HG03159 (cell line): Measurements from ENCODE around the gene DSG2.

Experiments used
- ATAC-seq: cut with Tn5 transposase; IDR thresholded peaks from one replicate; pipeline ENCODE4 v1.9.1; 2021; ENCODE audit warnings: mild to moderate bottlenecking, moderate library complexity; ENCODE audit not compliant: unreplicated experiment

DSG2 gene

DNA sequence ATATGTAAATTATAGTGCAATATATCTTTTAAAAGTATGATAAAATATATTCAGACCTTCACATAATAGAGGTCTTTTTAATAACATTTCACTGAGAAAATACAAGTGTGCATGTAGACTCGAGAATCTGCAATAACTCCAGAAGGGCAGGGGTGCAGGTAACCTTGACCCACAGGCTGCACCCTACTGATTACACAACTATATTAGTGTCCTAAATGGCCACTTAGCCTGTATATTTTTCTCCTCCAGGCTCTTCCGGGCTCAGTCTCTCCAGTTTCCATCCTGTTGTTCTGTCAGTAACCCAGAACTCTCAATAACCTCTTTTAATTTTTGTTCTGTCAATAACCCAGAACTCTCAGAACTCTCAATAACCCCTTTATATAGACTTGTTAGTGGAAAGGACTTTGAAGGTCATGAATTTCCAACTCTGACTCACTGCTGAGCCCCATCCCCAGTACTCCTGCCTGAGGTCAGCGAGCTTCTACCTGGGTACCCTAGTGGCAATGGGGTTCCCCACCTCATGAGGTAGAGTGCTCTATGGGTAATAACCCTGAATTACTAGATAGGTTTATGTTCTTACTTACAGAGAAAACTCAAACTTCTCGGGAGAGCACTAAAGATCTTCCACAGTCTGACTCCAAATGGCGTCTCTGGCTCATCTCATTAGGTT, 85.3 kb downstream of the DSG2 start:
- ATAC-seq, result no peak

DNA sequence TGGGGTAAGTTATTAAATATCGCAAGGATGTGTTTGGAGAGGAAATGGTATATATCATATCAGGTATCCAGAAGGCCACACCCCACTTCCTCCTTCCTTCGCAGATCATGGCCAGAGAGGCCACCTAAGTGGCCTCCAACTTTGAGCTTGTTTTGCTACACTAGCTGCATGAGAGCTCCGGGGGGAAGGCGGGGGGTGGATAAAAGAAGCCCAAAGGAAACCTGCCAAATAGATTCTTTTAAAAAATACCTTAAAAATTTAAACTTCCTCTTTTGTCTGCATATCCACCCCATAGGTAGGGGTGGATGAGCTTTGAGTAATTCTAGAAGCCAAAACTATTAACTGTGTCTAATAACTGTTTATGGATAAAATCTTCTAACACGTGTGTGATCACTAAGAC, 88.0 kb downstream of the DSG2 start:
- ATAC-seq, result no peak

DNA sequence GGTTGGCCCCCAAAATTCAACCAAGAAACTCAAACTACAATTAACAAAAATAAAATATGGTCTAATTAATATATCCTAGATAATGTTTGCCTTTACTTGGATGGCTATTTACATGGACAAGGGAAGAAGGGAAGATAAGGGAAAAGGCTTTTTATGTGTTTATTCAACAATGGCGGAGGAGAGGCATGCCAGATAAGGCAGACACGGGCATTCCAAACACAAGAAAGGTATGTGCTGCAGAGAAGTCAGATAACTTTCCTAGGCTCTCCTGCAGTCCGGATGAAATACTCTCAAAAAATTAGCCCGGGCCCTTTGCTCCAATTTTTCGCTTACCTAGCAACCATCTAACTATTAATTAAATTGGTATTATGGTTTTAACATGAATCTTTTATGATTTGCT, 88.6 kb downstream of the DSG2 start:
- ATAC-seq, result no peak

DNA sequence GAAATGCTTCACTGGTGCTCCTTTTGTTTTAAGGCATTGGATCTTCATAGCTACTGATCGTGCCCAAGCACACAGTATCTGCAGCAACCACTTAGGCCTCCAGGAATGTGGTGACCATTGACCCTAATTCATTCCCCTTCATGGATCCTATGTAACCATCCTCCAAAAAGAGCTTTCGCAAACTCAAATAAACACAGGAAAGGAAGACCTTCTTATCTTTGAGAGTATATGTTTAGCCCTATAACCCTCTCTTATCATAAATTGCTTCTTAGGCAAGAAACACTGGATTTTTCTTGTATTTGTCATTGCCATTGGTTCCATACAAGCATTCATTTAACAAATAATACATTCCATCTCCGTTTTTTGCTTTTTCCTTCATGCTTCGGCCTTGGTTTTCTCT, 89.6 kb downstream of the DSG2 start:
- no peak for ATAC-seq

DNA sequence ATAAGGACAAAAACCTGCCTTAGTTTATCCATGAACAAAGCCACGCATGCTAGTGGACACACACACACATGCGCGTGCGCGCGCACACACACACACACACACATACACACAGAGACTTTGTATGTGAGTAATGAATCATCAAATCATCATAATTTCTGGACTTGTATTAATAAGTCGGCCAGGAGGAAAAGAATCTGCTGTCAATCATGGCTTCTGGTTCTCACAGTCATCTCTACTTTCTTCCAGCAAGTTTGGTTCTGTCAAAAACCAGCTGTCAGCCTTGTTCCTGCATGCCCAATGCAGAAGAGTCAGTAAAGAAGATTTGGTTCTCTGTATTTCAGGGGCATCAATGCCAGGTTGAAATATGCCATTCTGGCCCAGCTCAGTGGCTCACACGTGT, 92.6 kb downstream of the DSG2 start:
- ATAC-seq, result no peak

DNA sequence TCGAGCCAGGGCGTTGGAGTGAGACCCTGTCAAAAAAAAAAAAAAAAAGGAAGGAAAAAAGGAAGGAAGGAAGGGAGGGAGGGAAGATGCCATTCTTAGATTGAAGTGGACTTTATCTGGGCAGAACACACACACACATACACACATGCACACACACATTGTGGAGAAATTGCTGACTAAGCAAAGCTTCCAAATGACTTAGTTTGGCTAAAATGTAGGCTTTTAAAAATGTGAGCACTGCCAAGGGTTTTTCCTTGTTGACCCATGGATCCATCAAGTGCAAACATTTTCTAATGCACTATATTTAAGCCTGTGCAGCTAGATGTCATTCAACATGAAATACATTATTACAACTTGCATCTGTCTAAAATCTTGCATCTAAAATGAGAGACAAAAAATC, 93.1 kb downstream of the DSG2 start:
- ATAC-seq, result no peak

DNA sequence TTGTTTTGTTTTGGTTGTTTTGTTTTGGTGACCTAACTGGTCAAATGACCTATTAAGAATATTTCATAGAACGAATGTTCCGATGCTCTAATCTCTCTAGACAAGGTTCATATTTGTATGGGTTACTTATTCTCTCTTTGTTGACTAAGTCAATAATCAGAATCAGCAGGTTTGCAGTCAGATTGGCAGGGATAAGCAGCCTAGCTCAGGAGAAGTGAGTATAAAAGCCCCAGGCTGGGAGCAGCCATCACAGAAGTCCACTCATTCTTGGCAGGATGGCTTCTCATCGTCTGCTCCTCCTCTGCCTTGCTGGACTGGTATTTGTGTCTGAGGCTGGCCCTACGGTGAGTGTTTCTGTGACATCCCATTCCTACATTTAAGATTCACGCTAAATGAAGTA, 93.7 kb downstream of the DSG2 start, which contains the start of gene TTR:
TSS of gene TTR (plus strand) at position 250 of the 400 bp plus-strand sequence. CDS start at position 276, 26 bp downstream.
- ATAC-seq, result no peak

DNA sequence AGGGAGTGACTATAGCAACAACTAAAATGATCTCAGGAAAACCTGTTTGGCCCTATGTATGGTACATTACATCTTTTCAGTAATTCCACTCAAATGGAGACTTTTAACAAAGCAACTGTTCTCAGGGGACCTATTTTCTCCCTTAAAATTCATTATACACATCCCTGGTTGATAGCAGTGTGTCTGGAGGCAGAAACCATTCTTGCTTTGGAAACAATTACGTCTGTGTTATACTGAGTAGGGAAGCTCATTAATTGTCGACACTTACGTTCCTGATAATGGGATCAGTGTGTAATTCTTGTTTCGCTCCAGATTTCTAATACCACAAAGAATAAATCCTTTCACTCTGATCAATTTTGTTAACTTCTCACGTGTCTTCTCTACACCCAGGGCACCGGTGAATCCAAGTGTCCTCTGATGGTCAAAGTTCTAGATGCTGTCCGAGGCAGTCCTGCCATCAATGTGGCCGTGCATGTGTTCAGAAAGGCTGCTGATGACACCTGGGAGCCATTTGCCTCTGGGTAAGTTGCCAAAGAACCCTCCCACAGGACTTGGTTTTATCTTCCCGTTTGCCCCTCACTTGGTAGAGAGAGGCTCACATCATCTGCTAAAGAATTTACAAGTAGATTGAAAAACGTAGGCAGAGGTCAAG, 94.7 kb downstream of the DSG2 start:
- ATAC-seq, result no peak

DNA sequence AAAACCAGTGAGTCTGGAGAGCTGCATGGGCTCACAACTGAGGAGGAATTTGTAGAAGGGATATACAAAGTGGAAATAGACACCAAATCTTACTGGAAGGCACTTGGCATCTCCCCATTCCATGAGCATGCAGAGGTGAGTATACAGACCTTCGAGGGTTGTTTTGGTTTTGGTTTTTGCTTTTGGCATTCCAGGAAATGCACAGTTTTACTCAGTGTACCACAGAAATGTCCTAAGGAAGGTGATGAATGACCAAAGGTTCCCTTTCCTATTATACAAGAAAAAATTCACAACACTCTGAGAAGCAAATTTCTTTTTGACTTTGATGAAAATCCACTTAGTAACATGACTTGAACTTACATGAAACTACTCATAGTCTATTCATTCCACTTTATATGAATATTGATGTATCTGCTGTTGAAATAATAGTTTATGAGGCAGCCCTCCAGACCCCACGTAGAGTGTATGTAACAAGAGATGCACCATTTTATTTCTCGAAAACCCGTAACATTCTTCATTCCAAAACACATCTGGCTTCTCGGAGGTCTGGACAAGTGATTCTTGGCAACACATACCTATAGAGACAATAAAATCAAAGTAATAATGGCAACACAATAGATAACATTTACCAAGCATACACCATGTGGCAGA, 97.3 kb downstream of the DSG2 start:
- ATAC-seq, result no peak

DNA sequence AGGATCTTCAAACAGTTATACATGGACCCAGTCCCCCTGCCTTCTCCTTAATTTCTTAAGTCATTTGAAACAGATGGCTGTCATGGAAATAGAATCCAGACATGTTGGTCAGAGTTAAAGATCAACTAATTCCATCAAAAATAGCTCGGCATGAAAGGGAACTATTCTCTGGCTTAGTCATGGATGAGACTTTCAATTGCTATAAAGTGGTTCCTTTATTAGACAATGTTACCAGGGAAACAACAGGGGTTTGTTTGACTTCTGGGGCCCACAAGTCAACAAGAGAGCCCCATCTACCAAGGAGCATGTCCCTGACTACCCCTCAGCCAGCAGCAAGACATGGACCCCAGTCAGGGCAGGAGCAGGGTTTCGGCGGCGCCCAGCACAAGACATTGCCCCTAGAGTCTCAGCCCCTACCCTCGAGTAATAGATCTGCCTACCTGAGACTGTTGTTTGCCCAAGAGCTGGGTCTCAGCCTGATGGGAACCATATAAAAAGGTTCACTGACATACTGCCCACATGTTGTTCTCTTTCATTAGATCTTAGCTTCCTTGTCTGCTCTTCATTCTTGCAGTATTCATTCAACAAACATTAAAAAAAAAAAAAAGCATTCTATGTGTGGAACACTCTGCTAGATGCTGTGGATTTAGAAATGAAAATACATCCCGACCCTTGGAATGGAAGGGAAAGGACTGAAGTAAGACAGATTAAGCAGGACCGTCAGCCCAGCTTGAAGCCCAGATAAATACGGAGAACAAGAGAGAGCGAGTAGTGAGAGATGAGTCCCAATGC, 98.3 kb downstream of the DSG2 start:
- ATAC-seq, result no peak

DNA sequence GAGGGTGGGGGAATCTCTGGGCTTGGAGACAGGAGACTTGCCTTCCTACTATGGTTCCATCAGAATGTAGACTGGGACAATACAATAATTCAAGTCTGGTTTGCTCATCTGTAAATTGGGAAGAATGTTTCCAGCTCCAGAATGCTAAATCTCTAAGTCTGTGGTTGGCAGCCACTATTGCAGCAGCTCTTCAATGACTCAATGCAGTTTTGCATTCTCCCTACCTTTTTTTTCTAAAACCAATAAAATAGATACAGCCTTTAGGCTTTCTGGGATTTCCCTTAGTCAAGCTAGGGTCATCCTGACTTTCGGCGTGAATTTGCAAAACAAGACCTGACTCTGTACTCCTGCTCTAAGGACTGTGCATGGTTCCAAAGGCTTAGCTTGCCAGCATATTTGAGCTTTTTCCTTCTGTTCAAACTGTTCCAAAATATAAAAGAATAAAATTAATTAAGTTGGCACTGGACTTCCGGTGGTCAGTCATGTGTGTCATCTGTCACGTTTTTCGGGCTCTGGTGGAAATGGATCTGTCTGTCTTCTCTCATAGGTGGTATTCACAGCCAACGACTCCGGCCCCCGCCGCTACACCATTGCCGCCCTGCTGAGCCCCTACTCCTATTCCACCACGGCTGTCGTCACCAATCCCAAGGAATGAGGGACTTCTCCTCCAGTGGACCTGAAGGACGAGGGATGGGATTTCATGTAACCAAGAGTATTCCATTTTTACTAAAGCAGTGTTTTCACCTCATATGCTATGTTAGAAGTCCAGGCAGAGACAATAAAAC, 100.2 kb downstream of the DSG2 start:
- ATAC-seq, result no peak
